Daoy (cell line): ENCODE measurements around the gene LRRC27. TPM values are rescaled to one million over a fixed set of nuclear protein-coding genes. Genes with fewer than 3 reads are reported as not detected.

Experiments
- DNase-seq: peaks from one replicate; pipeline ENCODE4 v3.0.0-alpha.2; 2015; ENCODE audit warnings: low read depth
- total RNA-seq: library from RNA; depleted of rRNA; stranded (reverse); fragments of >200 nt; shearing (Covaris generic); gene quantifications from 2 replicates; pipeline ENCODE4 v1.2.3, GENCODE V29; 2014

Gene LRRC27
- total RNA-seq, 1 experiment from 2014 or later, result 4.6 TPM

DNA sequence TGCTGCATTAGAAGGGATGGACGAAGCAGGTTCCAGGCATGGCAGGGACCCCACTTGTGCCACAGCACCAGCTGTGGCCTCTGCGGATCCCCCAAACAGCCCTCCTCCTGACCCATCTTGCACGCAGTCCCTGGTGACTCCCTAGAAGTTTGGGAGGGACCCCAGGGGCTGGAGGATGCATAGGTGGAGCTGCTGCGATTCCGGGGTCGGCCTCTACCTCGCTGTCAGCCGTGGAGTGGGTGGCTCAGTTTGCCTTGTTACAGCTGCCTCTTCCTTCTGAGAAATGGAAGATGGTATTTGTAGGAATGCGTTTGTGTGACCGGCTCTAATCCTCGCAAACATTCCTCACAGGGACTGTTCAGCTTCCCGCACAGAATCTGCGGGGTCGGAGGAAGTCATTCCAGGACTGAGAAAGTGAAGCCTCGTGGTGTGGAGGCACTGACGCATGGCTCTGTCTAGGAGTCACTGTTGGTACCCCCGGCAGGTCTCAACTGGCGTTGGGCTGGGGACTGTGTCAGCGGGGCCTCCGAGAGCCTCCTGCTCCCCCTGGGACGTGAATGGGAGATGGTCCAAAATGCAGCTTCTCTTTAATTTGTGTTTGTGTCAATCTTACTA lies 82.5 kb downstream of the LRRC27 start:
- DNase-seq, result no peak

DNA sequence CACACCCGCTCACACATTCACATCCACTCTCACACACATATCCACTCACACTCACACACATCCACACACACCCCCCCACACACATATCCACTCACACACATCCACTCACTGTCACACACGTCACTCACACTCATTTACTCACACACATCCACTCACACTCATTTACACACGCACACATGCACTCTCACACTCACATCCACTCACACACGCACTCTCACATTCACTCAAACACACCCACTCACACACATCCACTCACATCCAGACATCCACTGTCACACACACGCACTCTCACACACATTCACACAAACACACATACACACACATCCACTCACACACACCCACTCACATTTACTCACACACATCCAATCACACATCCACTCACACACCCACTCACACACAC lies 83.3 kb downstream of the LRRC27 start:
- no peak for DNase-seq

- no peak for DNase-seq
Observed at GRCh38 chr10:132415956-132416355, 84.0 kb downstream of the LRRC27 start.

- no peak for DNase-seq
Observed at GRCh38 chr10:132416566-132417256, 84.7 kb downstream of the LRRC27 start.

GRCh38 chr10:132417257-132417910 lies 85.4 kb downstream of the LRRC27 start:
- DNase-seq, result no peak

GRCh38 chr10:132417957-132418441 lies 86.0 kb downstream of the LRRC27 start:
- DNase-seq, result no peak

GRCh38 chr10:132418527-132419416 lies 86.8 kb downstream of the LRRC27 start:
- no peak for DNase-seq

- no peak for DNase-seq
Observed at GRCh38 chr10:132419538-132420468, 87.8 kb downstream of the LRRC27 start.

DNA sequence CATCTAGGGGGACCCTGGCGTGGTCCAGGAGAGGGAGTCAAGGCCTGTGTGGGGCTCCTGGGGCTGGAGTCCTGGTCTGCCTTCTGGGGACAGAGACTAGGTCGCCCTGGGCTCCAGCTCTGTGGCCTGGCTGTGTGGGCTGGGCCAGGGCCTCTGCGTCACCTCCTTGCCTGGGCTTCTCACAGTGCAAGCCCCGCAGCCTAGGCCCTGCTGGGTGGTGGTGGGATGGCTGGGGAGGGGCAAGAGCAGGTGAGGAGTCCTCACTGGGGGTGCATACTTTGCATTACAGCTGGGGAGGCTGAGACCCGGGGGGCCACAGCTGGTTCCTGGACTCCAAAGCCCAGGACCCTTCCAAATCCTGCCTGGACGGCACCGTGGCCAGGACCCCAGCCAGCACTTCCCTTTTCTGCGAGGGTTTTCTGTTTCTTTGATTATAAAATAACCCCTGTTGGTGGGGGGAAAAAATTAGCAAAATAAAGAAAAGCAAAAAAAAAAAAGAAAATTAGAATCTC lies 88.5 kb downstream of the LRRC27 start:
- no peak for DNase-seq

- DNase-seq, result no peak
Observed at GRCh38 chr10:132420981-132421846, 89.2 kb downstream of the LRRC27 start.

DNA sequence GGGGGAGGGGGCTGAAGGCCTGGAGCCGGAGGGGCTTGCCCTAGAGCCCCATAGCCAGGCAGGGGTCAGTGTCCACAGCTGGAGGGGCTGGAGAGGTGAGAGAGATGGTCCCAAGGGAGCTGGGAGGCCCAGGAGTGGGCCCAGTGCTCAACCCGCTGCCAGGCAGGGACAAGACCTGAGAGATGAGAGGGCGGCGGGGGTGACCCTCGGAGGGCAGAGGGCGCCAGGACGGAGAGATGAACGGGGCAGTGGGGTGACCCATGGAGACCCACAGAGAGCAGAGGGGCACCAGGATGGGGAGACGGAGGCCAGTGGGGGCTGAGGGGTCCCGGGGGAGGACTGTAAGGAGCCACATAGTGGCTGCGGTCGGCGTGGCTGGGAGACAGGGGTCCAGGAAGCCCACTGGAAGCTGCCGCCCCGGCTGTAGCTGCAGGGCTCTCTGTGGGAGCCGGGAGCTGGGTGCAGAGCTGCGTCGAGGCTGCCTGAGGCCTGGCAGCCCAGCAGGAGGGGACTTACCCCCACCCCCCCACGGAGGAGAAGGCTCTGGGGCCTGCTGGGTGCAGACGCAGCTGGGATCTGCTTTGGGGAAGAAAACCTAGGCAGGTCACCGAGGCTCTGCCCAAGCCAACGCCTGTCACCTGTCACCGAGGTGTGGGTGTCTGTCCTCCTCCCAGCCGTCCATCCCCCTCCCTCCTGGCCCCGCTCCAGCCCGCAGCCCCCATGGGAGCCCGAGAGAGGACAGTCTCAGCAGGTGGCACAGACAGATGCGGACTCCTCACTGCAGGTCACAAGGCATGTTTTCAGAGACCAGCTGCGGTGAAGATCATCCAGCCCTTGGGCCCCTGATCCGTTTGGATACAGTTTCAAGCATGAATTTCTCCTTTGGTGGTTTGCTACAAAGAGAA lies 90.1 kb downstream of the LRRC27 start:
- DNase-seq, result no peak

GRCh38 chr10:132422903-132423825 lies 91.2 kb downstream of the LRRC27 start:
- no peak for DNase-seq

- no peak for DNase-seq
Observed at GRCh38 chr10:132423966-132424861, 92.2 kb downstream of the LRRC27 start.

DNA sequence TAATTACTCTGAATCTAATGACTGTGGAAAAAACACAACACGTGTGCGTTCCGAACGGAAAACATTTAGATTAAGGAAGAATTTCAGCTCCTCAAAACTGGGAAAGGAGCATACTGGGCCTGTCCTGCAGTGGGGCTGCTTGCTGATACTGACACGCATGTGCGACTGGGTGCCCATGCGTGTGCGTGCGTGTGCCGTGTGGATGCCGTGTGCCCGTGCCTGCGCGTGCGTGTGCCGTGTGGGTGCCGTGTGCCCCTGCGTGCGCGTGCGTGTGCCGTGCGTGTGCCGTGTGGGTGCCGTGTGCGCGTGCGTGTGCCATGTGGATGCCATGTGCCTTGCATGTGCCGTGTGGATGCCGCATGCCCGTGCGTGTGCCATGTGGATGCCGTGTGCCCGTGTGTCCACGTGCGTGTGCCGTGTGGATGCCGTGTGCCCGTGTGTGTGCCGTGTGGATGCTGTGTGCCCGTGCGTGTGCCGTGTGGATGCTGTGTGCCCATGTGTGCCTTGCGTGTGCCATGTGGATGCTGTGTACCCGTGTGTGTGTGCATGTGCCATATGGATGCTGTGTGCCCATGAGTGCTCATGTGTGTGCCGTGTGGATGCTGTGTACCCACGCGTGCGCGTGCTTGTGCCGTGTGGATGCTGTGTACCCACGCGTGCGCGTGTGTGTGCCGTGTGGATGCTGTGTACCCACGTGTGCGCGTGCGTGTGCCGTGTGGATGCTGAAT lies 93.2 kb downstream of the LRRC27 start:
- DNase-seq, result no peak

- no peak for DNase-seq
Observed at GRCh38 chr10:132425757-132426155, 93.8 kb downstream of the LRRC27 start.
